ENCODE measurements around the gene ELMOD1. TPM values are rescaled to one million over a fixed set of nuclear protein-coding genes. Genes with fewer than 3 reads are reported as not detected.

ELMOD1 gene
- total and polyA plus RNA-seq, 4 donors, result 0.14 to 0.42 TPM; not detected in 2

DNA sequence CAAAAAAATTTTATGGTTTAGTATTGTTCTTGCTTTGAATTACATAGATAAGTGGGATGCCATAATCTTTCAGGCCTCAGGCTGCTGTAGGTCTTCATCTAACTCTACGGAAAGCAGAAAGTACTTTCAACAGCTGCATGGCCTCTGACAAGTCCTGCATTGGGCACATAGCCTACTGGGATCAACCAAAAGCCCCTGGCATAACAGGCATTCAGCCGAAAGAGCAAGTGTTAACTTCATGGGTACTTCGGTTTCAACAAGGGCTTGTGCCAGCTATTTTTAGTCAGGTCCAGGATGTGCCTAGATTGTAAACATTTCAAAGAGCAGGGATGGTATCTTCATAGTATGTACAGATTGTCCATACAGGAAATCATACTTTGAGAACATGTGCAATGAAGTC, 117.8 kb downstream of the ELMOD1 start:
- 63% methylated on average over 3 of the region's 3 CpGs for WGBS
- Histone ChIP-seq H3K36me3 (ENCODE audit: control insufficient read depth in 4 of 4, insufficient read depth in 3 of 4, low read depth in 1 of 4, low read length in 3 of 4) (no peaks in the 10 kb centered on the region), H3K27ac (ENCODE audit: low read depth in 1 of 2, low read length in 2 of 2) (no peak overlapping the region), H3K4me1 (ENCODE audit: control insufficient read depth in 4 of 4, insufficient read depth in 4 of 4, low read length in 3 of 4) (no peaks in the 10 kb centered on the region), H3K4me3 (ENCODE audit: low read depth in 1 of 3, low read length in 3 of 3) (no peak overlapping the region), H3K9ac (ENCODE audit: low read depth in 1 of 2, low read length in 2 of 2) (no peak overlapping the region), H3K27me3 (ENCODE audit: control insufficient read depth in 4 of 4, insufficient read depth in 4 of 4, low read length in 3 of 4) (no peaks in the 10 kb centered on the region), H3K9me3 (ENCODE audit: control insufficient read depth in 4 of 4, low read length in 3 of 4) (peaks cover 0 to 3% (median 0%) of the 10 kb centered on the region in 4 donors)
- TF ChIP-seq, protein P1, sequence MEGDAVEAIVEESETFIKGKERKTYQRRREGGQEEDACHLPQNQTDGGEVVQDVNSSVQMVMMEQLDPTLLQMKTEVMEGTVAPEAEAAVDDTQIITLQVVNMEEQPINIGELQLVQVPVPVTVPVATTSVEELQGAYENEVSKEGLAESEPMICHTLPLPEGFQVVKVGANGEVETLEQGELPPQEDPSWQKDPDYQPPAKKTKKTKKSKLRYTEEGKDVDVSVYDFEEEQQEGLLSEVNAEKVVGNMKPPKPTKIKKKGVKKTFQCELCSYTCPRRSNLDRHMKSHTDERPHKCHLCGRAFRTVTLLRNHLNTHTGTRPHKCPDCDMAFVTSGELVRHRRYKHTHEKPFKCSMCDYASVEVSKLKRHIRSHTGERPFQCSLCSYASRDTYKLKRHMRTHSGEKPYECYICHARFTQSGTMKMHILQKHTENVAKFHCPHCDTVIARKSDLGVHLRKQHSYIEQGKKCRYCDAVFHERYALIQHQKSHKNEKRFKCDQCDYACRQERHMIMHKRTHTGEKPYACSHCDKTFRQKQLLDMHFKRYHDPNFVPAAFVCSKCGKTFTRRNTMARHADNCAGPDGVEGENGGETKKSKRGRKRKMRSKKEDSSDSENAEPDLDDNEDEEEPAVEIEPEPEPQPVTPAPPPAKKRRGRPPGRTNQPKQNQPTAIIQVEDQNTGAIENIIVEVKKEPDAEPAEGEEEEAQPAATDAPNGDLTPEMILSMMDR (IDR thresholded peaks at IDR 0.05; ENCODE audit: low read depth, low read length, missing input control), result no peak
- TF ChIP-seq, protein P2, sequence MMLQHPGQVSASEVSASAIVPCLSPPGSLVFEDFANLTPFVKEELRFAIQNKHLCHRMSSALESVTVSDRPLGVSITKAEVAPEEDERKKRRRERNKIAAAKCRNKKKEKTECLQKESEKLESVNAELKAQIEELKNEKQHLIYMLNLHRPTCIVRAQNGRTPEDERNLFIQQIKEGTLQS (IDR thresholded peaks at IDR 0.05), result no peak
- TF ChIP-seq, protein P3, sequence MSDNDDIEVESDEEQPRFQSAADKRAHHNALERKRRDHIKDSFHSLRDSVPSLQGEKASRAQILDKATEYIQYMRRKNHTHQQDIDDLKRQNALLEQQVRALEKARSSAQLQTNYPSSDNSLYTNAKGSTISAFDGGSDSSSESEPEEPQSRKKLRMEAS (IDR thresholded peaks at IDR 0.05), result no peak
- TF ChIP-seq RXRA (IDR thresholded peaks at IDR 0.05) (no peak), HNF4G (IDR thresholded peaks at IDR 0.05) (no peak), FOXA1 (IDR thresholded peaks at IDR 0.05) (no peak), TAF1 (conservative IDR thresholded peaks at IDR 0.05) (no peak)
- TF ChIP-seq, protein P4, sequence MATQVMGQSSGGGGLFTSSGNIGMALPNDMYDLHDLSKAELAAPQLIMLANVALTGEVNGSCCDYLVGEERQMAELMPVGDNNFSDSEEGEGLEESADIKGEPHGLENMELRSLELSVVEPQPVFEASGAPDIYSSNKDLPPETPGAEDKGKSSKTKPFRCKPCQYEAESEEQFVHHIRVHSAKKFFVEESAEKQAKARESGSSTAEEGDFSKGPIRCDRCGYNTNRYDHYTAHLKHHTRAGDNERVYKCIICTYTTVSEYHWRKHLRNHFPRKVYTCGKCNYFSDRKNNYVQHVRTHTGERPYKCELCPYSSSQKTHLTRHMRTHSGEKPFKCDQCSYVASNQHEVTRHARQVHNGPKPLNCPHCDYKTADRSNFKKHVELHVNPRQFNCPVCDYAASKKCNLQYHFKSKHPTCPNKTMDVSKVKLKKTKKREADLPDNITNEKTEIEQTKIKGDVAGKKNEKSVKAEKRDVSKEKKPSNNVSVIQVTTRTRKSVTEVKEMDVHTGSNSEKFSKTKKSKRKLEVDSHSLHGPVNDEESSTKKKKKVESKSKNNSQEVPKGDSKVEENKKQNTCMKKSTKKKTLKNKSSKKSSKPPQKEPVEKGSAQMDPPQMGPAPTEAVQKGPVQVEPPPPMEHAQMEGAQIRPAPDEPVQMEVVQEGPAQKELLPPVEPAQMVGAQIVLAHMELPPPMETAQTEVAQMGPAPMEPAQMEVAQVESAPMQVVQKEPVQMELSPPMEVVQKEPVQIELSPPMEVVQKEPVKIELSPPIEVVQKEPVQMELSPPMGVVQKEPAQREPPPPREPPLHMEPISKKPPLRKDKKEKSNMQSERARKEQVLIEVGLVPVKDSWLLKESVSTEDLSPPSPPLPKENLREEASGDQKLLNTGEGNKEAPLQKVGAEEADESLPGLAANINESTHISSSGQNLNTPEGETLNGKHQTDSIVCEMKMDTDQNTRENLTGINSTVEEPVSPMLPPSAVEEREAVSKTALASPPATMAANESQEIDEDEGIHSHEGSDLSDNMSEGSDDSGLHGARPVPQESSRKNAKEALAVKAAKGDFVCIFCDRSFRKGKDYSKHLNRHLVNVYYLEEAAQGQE (IDR thresholded peaks at IDR 0.05), result no peak
- no peak for DNase-seq (ENCODE audit: low spot score)

DNA sequence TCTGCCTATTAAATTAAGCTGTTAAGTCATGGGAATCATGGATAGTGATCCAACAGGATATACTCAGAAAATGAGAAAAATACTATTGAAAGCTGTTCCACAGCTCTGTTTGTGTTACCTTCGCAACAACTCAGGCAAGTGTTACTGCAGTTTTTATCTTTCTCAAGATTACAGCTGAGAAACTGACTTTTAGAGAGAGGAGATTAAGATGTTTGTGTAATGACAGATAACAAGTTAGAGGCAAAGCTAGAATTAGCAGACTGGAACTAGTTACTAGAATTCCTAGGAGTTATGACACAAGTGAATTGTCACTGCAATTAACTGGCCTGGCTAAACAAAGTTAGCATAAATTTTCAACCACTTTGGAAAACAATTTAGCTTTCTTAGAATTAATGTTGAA, 119.4 kb downstream of the ELMOD1 start:
- no peaks in the 10 kb centered on the region for H3K36me3 ChIP-seq (ENCODE audit: control insufficient read depth in 4 of 4, insufficient read depth in 3 of 4, low read depth in 1 of 4, low read length in 3 of 4)
- no peak overlapping the region for H3K27ac ChIP-seq (ENCODE audit: low read depth in 1 of 2, low read length in 2 of 2)
- H3K27me3 ChIP-seq (ENCODE audit: control insufficient read depth in 4 of 4, insufficient read depth in 4 of 4, low read length in 3 of 4), result peaks cover 0 to 6% (median 0%) of the 10 kb centered on the region in 4 donors
- H3K4me3 ChIP-seq (ENCODE audit: low read depth in 1 of 3, low read length in 3 of 3), result no peak overlapping the region
- WGBS, result 80% methylated on average over 1 of the region's 1 CpG
- TF ChIP-seq, protein P5, sequence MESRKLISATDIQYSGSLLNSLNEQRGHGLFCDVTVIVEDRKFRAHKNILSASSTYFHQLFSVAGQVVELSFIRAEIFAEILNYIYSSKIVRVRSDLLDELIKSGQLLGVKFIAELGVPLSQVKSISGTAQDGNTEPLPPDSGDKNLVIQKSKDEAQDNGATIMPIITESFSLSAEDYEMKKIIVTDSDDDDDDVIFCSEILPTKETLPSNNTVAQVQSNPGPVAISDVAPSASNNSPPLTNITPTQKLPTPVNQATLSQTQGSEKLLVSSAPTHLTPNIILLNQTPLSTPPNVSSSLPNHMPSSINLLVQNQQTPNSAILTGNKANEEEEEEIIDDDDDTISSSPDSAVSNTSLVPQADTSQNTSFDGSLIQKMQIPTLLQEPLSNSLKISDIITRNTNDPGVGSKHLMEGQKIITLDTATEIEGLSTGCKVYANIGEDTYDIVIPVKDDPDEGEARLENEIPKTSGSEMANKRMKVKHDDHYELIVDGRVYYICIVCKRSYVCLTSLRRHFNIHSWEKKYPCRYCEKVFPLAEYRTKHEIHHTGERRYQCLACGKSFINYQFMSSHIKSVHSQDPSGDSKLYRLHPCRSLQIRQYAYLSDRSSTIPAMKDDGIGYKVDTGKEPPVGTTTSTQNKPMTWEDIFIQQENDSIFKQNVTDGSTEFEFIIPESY (IDR thresholded peaks at IDR 0.05), result no peak
- TF ChIP-seq SP1 (IDR thresholded peaks at IDR 0.05) (no peak), HNF4G (IDR thresholded peaks at IDR 0.05) (no peak), GABPA (IDR thresholded peaks at IDR 0.05 in 1 of 2, conservative IDR thresholded peaks at IDR 0.05 in 1 of 2) (no peak), FOXA1 (IDR thresholded peaks at IDR 0.05) (no peak), TAF1 (conservative IDR thresholded peaks at IDR 0.05) (no peak), FOXA2 (IDR thresholded peaks at IDR 0.05) (no peak), YY1 (IDR thresholded peaks at IDR 0.05) (no peak), NR2F2 (IDR thresholded peaks at IDR 0.05) (no peak)
- TF ChIP-seq, protein P3 (IDR thresholded peaks at IDR 0.05), result no peak
- TF ChIP-seq, protein P2 (IDR thresholded peaks at IDR 0.05), result no peak
- peaks cover 0 to 3% (median 0%) of the 10 kb centered on the region in 4 donors for H3K9me3 ChIP-seq (ENCODE audit: control insufficient read depth in 4 of 4, low read length in 3 of 4)
- DNase-seq (ENCODE audit: low spot score), result no peak
- no peak overlapping the region for H3K9ac ChIP-seq (ENCODE audit: low read depth in 1 of 2, low read length in 2 of 2)
- H3K4me1 ChIP-seq (ENCODE audit: control insufficient read depth in 4 of 4, insufficient read depth in 4 of 4, low read length in 3 of 4), result no peaks in the 10 kb centered on the region
